Fibroblast of skin of abdomen (primary cell): ENCODE data around the gene DMXL2.
"Not testable (repeated sequence)": the region's sequence is repeated elsewhere in the genome, so short reads cannot be mapped to it uniquely, and the experiment has no call there.

Experiments
- DNase-seq: peaks from one replicate; pipeline ENCODE4 v3.0.0-alpha.2; 2013

Gene DMXL2

DNA sequence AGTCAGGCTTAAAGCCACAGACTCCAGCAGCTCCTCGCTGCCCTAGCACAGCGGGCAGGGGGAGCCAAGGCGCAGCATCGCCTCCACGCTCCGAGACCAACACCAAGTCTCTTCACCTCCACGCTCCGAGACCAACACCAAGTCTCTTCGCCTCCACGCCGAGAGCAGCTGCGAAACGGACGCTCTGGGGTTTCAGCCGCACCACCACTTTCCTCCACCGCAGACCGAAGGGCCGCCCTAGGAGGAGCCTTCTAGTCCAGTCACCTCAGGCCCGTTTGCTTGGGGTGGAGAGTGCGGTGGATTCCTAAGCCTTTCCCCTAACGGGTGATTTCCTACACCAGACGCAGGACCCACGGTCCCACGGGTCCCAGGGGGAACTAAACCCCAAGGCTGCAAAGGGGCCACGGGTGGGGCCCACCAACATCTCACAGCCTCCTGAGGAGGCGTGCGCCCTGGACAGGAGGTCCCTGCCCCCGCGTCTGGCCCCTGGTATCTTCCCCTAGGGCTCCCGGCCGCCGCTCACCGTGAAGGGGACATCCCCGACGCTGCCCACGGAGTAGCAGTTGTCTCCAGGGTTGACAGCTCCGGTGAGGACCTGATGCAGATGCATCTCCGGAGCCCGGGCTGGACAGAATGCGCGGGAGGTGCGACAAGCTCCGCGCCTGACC, 501 bp downstream of the DMXL2 start:
- peak; percentile 58 for DNase-seq

DNA sequence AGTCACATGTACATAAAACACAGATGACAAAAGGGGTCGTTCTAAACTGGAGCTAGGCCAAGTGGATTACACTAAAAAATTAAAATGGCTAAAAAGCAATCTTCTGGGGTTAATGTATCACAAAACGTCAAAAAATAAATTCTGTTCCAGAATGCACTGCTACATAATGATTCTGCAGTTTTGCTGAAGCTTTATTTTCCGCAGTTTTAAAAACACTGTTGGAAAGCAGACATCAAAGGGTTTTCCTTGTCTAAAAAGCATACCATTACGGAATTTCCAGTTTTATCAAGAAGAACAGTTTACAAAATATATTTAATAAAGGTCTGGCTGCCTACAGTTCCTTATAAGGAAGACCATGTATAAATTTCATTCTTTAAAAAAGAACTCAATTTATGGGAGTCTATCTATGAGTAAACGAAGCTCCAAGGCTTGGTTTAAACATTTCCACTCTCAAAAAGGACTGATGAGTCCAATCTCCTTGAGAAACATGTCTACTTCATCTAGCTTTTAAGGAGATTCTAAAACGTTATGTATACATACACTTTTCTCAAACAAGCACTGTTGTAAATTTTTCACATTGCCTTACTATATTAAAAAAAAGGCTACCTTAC, 1.3 kb downstream of the DMXL2 start:
- DNase-seq, result no peak

DNA sequence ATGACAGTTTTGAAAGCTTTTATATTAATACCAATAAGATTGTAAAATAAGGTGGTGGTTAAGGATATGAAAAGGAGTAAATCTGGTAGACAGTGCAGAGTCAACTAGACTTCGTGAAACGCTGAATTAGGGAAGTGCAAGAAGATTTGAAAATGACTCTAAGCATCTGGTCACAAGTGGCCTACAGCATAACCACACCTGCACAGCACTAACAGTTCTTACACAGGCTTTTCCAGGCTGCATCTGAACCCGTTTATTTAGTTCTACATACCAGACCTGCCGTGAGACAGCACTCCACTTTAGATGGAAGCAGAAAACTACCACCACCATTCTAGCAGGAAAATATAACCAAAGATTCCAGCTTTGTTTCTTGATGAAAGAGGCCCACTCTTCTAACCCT, 1.9 kb downstream of the DMXL2 start:
- DNase-seq, result no peak

DNA sequence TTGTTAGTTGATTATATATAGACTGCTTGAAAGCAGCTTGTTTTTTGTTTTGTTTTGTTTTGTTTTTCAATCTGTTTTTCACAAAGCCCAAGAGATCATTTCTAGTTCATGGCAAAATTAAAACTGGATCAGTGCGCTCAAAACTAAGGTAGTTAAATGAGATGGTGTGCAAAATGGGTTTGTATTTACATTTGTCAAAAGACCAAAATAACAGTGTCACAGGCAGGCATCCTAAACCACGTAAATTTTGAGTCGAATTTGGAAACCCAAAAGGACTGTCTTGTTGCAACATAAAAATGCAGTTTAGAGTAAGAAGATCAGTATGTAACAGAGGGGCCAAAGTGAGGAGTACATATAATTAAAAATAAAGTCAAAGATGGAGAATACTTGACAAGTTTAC, 2.4 kb downstream of the DMXL2 start:
- no peak for DNase-seq

DNA sequence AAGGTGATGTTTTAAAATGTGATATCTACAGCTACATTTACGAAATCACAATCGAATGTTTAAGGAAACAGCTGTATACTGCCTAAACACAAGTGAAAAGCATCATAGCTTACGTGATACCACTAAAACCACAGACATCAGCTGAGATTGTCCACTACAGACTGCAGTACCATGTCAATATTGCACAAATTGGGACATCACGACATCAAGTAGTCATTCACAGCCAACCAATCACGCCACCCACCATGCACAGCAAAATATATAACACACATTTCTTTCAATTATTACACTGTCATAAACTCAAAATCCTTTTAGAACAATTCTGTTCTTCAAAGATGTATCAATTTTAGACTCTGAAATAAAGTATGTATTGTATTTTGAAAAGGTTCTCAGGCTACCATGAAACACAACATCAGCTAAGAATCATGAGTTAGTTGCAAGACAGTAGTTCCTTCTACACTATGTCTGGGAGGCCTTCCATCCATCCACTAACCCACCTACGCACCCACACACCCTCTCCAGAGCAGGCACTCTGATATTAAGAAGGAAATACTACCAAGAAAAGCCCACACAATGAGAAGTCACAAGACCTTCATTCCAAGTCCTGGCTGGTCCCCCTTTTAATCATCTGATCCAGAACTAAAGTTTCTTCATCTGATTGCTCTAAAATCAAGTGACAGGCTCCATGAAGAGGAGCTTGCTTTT, 3.1 kb downstream of the DMXL2 start:
- DNase-seq, result no peak

DNA sequence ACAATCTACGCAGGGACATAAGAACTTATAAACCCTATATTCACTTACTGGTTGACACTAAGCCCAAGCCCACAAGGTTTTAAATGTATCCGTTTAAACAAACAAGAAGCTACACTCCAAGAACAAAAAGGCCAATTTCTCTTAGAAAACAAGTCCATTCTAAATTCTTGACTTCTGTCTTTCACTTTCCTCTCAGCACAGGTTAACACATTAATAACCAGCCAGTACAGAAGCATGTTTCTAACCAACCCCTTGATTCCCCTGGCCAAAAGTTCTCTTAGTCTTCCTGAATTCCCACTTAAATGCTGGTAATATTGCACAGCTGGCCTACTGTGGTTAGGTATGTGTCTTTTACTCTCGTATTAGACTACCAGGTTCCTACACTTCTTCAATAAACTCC, 4.7 kb downstream of the DMXL2 start:
- DNase-seq, result no peak

DNA sequence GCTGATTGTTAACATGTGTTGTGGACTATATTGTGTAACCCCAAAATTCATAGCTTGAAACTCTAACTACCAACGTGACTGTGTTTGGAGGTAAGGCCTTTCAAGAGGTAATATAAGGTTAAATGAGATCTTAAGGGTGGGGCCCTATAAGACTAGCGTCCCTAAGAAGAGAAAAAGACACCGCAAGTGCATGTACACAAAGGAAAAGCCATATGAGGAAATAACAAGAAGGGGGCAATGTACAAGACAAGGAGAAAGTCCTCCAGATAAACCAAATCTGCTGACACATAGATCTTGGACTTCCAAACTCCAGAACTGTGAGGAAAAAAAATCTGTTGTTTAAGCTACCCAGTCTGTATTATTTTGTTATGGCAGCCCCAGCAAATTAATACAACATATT, 8.6 kb downstream of the DMXL2 start:
- no peak for DNase-seq

DNA sequence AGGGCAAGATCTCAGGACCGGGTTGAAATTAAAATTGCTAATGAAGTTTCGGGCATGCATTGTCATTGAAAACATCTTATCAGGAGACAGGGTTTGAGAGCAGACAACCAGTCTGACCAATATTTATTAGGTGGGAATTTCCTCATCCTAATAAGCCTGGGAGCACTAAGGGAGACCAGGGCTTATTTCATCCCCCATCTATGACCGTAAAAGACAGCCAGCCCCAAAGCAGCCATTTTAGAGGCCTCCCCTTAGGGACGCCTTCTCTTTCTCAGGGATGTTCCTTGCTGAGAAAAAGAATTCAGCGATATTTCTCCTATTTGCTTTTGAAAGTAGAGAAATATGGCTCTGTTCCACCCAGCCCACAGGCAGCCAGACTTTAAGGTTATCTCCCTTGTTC, 9.9 kb downstream of the DMXL2 start:
- DNase-seq, result not testable (repeated sequence)

DNA sequence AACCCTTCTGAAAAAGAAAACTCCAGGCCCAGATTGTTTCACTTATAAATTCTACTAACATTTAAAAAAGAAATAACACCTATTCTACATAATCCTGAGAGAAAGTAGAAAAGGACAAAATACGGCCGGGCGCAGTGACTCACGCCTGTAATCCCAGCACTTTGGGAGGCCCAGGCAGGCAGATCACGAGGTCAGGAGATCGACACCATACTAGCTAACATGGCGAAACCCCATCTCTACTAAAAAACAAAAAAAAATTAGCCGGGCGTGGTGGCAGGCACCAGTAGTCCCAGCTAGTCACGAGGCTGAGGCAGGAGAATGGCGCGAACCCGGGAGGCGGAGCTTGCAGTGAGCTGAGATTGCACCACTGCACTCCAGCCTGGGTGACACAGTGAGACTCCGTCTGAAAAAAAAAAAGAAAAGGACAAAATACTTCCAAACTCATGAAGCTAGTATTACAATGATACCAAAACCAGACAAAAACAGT, 19.1 kb downstream of the DMXL2 start:
- not testable (repeated sequence) for DNase-seq

DNA sequence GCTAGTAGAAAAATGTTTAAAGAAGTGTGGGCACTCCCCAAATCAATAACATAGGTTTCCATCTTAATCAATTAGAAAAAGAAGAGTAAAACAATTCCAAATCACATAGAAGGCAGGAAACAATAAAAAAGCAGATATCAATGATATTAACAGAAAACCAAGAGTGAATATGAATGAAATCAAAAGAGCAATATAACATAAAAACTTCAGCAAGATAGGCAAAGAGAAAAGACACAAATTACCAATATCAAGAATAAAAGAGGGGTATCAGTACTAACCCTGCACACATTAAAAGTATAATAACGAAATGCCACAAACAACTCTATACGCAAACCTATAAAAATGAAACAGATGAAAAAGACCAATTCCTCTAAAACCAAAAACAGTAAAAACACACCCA, 19.6 kb downstream of the DMXL2 start:
- no peak for DNase-seq

DNA sequence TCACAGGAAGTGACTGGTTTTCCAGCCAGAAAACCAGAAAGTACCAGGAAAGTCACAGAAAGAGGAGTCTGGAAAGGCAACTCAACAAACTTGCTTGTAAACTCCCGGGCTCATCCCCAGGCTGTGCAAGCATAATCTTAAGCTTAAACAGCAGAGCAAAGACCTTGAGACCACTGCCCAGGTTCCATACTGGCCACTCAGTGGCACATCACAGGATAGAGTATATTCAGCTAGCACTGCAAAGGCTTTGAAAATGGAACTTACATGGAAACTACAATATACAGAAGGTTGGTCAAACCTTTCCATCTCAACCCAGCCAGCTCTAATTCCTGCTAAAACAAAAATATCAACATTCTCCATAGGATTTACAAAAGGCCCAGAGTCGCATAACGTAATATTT, 20.1 kb downstream of the DMXL2 start:
- no peak for DNase-seq

DNA sequence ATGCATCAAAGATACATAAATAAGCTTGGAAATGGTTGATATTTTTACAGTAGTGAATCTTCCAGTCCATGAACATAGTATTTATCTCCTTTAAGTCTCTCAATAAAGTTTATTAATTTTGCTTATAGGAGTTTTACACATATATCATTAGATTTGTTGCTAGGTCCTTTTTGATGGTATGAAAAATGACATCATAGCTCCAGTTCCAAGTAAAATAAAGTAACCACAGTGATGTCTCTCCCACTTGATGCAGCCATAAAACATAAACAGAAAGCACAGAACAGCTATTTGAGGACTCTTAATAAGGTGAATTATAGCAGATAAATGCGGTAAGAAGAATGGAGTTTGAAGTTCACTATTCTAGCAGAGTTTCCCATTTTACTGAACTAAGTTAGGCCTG, 20.8 kb downstream of the DMXL2 start:
- DNase-seq, result no peak

DNA sequence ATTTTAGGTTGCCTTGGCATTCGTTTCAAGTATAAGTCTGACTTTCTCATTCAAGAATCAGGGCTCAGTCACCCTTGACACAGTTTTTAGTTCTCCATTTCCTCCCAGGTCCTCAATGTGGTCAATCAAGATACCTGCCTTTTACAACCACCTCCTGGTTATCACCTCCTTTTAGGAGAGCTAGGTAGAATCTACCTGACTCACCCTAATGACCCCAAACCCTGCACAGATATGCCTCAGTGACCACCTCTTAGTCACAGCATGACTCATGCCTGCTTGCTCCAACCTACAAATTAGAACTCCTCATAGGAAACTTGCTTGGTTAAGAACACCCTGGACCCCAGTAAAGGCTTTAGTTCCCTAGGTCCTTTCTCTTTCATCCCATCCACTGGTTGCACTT, 22.5 kb downstream of the DMXL2 start:
- DNase-seq, result no peak

DNA sequence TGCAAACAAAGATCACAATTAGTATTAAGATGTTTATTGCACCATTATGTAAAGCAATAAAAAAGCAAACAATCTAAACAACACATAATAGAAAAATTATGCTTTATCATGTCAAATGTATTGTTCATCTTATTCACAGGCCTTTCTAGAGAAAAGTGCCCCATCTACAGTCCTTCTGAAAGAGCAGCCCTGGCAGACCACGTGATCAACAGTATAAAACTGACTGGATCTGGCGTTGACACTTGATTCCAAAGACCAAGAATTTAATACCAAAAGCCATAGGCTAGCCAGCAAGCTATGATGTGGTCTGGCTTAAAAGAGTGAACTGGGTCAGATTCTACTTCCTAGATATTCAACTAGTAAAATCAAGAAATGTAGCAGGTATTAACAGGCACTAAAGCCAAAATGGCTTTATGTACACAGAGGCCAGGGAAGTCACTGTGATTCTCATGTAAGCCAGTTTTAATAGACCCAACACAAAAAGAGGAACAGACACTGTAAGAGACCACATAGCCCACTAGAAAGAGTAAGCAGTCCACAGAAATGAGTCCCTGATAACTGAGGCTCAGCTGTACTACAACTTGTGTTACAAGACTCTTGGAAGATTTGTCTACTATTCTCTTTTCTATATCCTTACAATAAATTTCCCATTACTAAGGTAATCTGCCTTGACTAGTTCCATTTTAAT, 32.5 kb downstream of the DMXL2 start:
- no peak for DNase-seq

DNA sequence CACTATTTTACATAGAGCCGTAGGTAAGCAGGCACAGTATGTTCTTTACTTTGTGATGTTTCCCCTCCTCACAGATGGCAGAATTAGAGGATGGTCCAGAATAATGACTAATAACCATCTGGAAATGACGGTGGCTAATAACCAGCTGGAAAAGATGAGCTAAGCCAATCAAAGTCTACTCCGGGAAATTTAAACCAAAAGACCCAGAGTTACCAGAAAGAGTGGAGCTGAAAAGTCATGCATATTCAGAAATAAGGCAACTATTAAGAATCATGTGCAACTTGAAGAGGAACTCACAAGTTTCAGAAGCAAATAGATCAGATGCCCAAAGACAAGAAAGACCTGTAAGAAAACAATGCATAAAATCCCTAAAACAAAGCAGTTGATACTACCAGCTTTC, 33.6 kb downstream of the DMXL2 start:
- no peak for DNase-seq

DNA sequence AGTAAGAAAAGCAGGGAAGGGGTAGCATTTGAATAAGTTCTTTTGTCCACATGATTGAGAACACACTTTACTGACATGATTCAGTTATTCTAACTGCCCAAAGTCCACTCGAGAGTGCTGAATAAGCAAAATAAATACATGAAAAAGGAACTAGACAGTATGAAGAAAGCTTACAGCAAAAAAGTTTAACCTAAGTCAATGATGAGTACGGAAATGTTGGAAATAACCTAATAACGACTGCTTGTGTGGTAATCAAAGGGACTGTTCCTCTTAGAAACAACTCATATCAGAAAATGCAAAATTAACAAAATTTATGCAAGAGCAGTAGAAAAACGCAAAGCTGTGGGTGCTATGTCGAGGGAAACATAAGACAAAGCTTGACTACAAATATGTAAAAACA, 36.6 kb downstream of the DMXL2 start:
- no peak for DNase-seq

DNA sequence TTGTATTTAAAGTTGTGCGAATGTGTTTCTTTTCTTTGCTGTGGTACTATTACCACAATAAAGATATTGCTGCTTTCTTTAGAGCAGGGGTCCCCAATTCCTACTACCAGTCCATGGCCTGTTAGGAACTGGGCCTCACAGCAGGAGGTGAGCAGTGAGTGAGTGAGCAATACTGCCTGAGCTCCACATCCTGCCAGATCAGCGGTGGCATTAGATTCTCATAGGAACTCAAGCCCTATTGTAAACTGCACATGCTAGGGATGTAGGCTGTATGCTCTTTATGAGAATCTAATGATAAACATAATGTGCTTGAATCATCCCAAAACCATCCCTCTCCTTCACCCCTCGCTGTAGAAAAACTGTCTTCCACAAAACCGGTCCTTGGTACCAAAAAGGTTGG, 41.6 kb downstream of the DMXL2 start:
- DNase-seq, result no peak

DNA sequence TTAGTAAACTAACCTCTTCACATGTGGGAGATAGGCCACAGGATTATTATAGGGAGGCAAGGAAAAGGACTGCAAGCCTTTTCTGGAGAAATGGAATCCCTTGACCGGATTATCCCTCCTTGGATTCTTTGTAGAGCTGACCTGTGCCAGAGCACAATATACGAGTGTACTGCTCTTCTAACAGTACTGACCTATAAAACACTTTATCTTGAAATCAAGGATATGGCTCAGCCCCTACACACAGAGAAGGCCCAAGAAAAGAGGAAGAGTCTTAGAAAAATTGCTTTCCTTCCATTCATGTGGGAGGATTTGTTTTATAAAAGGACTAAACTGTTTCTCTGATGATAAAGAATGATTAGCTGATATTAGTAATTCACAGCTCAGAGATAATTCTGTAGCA, 42.2 kb downstream of the DMXL2 start:
- DNase-seq, result no peak

DNA sequence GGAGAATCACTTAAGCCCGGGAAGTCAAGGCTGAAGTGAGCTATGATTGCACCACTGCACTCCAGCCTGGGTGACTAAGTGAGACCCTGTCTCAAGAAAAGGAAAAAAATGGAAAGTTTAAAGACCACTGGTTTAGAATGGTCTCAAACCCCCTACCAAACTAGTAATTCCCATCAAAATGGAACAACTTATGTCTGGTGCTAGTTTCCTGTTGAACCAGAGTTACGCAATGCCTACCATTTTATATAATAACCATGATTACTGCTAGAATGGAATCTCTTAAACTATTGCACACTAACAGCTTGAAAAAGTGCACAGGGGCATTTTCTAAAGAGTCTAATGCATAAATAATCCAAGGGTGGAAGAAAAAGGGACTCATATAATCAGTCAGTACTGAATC, 43.6 kb downstream of the DMXL2 start:
- no peak for DNase-seq

DNA sequence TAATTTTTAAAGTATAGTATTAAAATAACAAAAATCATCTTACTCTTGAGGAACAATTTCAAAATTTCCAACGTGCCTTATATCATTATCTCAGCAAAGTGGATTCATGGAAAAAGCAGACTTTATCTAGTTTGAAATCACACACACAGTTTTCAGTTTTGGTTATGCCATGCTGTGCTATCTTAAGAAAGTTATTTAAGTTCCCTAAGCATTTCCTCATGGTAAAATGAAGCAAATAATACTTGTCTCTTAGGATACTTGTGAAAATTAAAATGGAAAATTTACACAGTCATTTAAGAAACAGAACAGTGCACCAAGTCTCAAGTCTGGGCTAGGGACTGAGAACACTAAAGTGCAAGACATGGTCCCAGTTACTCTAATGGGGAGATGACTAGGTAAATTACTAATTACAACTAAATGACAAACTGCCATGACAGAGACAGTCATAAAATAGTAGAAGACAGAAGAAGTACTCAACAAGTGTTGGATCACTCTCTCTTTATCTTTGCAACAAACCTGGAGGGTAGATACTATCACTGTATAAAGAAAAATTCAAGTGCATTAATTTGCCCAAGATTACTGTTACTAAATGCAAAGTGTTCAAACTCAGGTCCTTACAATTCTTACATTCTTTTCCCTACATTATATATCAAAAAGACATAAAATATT, 44.8 kb downstream of the DMXL2 start:
- DNase-seq, result no peak

DNA sequence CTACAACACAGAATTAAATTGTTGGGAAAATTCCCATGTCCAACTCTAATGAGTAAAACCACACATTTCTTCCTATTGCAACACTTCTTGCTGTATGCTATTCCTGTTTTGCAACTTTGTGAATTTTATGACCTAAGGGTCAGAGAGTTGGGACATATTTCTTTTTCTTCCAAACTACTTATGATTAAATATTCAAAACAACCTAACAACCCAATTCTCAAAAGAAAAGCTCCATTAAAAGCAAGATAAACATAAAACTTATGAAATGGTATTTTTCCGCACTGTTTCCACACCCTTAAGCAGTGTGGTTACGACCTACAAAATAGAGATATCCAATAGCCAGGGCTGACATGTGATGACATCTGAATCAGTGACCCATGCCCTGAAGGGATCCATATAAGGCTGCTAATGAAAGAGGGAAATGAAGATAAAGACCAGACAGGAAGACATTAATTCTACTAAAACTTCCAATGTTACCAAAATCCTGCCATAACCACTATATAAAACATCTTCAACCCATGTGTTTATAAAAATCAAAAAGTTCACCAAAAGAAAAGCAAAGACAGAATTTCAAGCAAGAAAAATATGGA, 45.6 kb downstream of the DMXL2 start:
- peak; percentile 48 for DNase-seq

DNA sequence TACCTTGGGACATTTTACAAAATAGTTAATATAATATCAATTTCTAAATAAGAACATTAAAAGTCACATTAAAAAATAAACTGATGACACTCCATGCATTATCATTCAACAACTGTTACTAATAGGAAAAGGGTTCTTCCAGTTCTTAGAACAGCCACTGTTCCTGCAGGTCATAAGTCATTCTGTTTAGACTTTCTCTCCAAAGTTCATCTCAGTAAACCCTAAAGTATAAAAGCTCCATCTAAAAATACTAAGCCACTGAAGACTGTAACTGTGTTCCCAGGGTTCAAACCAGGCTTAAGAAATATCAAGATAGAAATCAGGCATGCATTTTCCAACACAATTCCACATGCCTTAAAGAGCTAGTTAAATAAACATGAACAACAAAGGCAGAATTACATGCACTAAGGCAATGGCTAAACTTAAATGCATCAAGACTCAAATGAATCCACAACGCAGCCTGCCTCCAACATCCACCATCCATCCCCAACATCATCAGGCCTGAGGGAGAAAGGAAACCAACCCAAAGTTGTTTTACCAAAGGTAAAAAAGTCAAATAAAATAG, 46.2 kb downstream of the DMXL2 start:
- DNase-seq, result no peak
